Keratinocyte (primary cell): Measurements from ENCODE around the gene ATG4B.

Experiments used
- CTCF ChIP-seq, 3 experiments: IDR thresholded peaks in 1 of 3; conservative IDR thresholded peaks in 1 of 3; optimal IDR thresholded peaks in 1 of 3; 2 replicates in 2 of 3; 3 replicates in 1 of 3; pipeline versions ENCODE3 to v1.5.1; 2011; ENCODE audit warnings: low read length in 3 of 3, mild to moderate bottlenecking in 3 of 3, moderate library complexity in 2 of 3, control low read depth in 1 of 3, inconsistent platforms in 1 of 3; ENCODE audit not compliant: insufficient read depth in 2 of 3; ENCODE audit errors: extremely low read depth in 1 of 3
- EZH2 ChIP-seq: IDR thresholded peaks from one replicate; pipeline ENCODE4 v1.6.1; 2012; ENCODE audit warnings: inconsistent platforms, mild to moderate bottlenecking, low read length, moderate library complexity

- TF ChIP-seq EZH2 (no peak), CTCF (optimal IDR thresholded peaks at IDR 0.05 in 1 of 3, IDR thresholded peaks at IDR 0.05 in 1 of 3, conservative IDR thresholded peaks at IDR 0.05 in 1 of 3; ENCODE audit: extremely low read depth in 1 of 3, insufficient read depth in 2 of 3, low read length in 3 of 3) (no peak)
Measured at GRCh38 chr2:241629762-241630435, 7.6 kb upstream of the ATG4B start.
